ENCODE results near the gene SMPD3. TPM values are rescaled to one million over a fixed set of nuclear protein-coding genes. Genes with fewer than 3 reads are reported as not detected.

The SMPD3 gene
- total RNA-seq, 1 experiment from 2014 or later: 0.77 TPM

DNA sequence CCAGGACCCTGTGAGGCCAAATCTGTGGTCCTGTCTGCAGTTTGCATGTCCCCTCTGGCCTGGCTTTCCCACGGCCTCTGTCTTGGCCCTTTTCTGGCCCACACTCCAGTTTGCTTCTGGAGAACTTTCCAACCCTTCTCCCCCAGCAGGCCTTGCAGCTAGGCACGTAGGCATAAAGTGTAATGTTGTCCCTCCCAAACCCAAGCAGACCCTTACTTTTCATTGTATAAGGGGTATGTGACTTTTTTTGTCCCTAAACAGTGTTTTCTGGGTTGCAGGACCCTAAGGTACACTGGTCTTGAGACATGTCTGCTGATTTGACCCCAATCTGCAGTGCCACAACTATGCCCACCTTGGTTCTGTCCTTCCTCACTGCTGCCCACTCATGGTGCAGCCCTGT, 15.6 kb upstream of the SMPD3 start:
- no TSS peak for BruUV-seq (replicated peaks)
- Histone ChIP-seq H3K27ac (ENCODE audit: low read length) (no peak overlapping the region), H3K4me1 (ENCODE audit: control insufficient read depth, insufficient read depth, low read length) (no peaks in the 10 kb centered on the region), H3K36me3 (ENCODE audit: control insufficient read depth, insufficient read depth, low read length) (no peaks in the 10 kb centered on the region), H3K9me3 (ENCODE audit: control insufficient read depth, insufficient read depth, low read depth, low read length) (no peaks in the 10 kb centered on the region), H3K27me3 (ENCODE audit: control insufficient read depth, insufficient read depth, low read length) (no peaks in the 10 kb centered on the region; the same call in 1 of the 2 replicates), H3K4me3 (ENCODE audit: low read depth in 2 of 2, low read length in 2 of 2) (no peak overlapping the region)
- ChIA-PET CTCF (no interaction called here), POLR2A (no interaction called here)
- in situ Hi-C loops (cut with HindIII; ENCODE audit: low pct_unique_long_range_greater_than_20kb, low sequenced_read_pairs): no loop called here
- no peak for TF ChIP-seq REST (IDR thresholded peaks at IDR 0.05; ENCODE audit: insufficient read depth in 1 of 2, low read depth in 2 of 2, low read length in 1 of 2)
- TF ChIP-seq POLR2AphosphoS5 (IDR thresholded peaks at IDR 0.05; ENCODE audit: low read depth, low read length): no peak
- TF ChIP-seq TCF7L2 (IDR thresholded peaks at IDR 0.05; ENCODE audit: low read depth, low read length): no peak
- no peak for TF ChIP-seq CTCF (IDR thresholded peaks at IDR 0.05)
- no peak for TF ChIP-seq SIN3A (IDR thresholded peaks at IDR 0.05; ENCODE audit: borderline replicate concordance, insufficient read depth, low read depth, low read length)
- ATAC-seq (no peak), DNase-seq (ENCODE audit: low read depth, low spot score) (no peak)
- intact Hi-C loops (cut with micrococcal nuclease; ENCODE audit: unreplicated experiment): no loop called here

DNA sequence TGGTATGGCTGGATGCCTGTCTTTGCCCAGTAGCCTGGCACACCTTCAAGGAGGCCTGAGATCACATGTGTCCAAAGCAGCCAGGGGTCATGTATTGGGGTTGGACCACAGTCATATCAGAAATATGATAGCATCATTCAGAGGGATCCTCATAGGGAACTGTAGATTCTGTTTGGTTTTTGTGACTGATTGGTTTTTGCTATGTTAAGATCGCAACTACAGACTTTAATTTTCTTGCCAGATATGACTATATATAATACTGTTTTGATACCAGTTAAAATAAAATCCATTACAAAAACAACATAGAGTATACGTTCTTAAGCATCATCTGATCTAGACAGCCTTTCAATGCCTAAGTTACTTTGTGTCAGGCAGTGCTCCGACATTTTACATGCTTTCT, 11.8 kb upstream of the SMPD3 start:
- TF ChIP-seq SIN3A (IDR thresholded peaks at IDR 0.05; ENCODE audit: borderline replicate concordance, insufficient read depth, low read depth, low read length) (no peak), CTCF (IDR thresholded peaks at IDR 0.05) (no peak), TCF7L2 (IDR thresholded peaks at IDR 0.05; ENCODE audit: low read depth, low read length) (no peak), POLR2AphosphoS5 (IDR thresholded peaks at IDR 0.05; ENCODE audit: low read depth, low read length) (no peak), REST (IDR thresholded peaks at IDR 0.05; ENCODE audit: insufficient read depth in 1 of 2, low read depth in 2 of 2, low read length in 1 of 2) (no peak)
- Histone ChIP-seq H3K4me3 (ENCODE audit: low read depth in 2 of 2, low read length in 2 of 2) (no peak overlapping the region), H3K27me3 (ENCODE audit: control insufficient read depth, insufficient read depth, low read length) (no peaks in the 10 kb centered on the region; the same call in 1 of the 2 replicates), H3K36me3 (ENCODE audit: control insufficient read depth, insufficient read depth, low read length) (no peaks in the 10 kb centered on the region), H3K4me1 (ENCODE audit: control insufficient read depth, insufficient read depth, low read length) (no peaks in the 10 kb centered on the region), H3K27ac (ENCODE audit: low read length) (no peak overlapping the region), H3K9me3 (ENCODE audit: control insufficient read depth, insufficient read depth, low read depth, low read length) (no peaks in the 10 kb centered on the region)
- ATAC-seq (no peak), DNase-seq (ENCODE audit: low read depth, low spot score) (no peak)
- no TSS peak for BruUV-seq (replicated peaks)
- CTCF ChIA-PET: no interaction called here
- intact Hi-C loops (cut with micrococcal nuclease; ENCODE audit: unreplicated experiment) (no loop called here), in situ Hi-C loops (cut with HindIII; ENCODE audit: low pct_unique_long_range_greater_than_20kb, low sequenced_read_pairs) (no loop called here)
- POLR2A ChIA-PET: no interaction called here
